ENCODE measurements around the gene FOXN3. TPM values are rescaled to one million over a fixed set of nuclear protein-coding genes. Genes with fewer than 3 reads are reported as not detected.
"Not testable (repeated sequence)": the region's sequence is repeated elsewhere in the genome, so short reads cannot be mapped to it uniquely, and the experiment has no call there.

FOXN3 gene
- total RNA-seq, 2 donors from 2014 or later = 46.8 to 72.6 TPM

DNA sequence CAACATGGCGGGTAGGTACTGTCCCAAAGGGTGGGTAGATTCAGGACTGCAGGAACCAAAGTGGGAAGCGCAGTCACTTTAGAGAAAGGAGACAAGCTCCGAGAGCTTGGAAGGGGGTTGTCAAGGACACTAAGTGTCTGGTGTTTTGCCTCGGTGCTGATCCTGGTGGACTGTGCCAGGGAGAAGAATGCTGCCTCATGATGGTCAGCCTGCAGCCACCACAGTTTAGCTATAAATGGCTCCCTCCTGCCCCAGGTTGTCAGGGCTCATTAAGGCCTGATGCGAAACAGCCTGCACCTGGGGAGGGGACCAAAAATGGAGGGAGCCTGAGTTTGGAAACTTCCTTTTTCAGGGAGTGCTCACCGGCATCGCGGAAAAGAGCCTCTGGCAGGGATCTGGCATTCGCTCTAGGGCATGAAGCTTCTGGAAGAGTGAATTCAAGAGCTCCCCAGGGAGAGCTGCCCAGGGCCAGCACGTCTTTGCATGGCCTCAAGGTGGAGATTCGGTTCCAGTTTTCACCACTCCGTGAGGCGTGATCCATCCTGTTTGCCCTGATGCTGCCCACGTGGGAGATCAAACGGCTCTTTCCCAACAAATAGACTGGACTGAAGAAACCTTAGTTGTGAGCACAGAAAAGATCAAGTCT, 164.0 kb downstream of the FOXN3 start:
- Histone ChIP-seq H3K4me1 (no peaks in the 10 kb centered on the region), H3K27me3 (no peaks in the 10 kb centered on the region), H3K9me3 (no peaks in the 10 kb centered on the region), H3K9ac (ENCODE audit: low read depth in 2 of 2, low read length in 2 of 2) (no peak overlapping the region), H3K27ac (no peak overlapping the region), H3K36me3 (no peaks in the 10 kb centered on the region), H3K4me3 (no peak overlapping the region)
- no peak for DNase-seq
- TF ChIP-seq, protein P1, sequence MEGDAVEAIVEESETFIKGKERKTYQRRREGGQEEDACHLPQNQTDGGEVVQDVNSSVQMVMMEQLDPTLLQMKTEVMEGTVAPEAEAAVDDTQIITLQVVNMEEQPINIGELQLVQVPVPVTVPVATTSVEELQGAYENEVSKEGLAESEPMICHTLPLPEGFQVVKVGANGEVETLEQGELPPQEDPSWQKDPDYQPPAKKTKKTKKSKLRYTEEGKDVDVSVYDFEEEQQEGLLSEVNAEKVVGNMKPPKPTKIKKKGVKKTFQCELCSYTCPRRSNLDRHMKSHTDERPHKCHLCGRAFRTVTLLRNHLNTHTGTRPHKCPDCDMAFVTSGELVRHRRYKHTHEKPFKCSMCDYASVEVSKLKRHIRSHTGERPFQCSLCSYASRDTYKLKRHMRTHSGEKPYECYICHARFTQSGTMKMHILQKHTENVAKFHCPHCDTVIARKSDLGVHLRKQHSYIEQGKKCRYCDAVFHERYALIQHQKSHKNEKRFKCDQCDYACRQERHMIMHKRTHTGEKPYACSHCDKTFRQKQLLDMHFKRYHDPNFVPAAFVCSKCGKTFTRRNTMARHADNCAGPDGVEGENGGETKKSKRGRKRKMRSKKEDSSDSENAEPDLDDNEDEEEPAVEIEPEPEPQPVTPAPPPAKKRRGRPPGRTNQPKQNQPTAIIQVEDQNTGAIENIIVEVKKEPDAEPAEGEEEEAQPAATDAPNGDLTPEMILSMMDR (IDR thresholded peaks at IDR 0.05) = no peak
- intact Hi-C loops (cut with DNase I) = no loop called here

DNA sequence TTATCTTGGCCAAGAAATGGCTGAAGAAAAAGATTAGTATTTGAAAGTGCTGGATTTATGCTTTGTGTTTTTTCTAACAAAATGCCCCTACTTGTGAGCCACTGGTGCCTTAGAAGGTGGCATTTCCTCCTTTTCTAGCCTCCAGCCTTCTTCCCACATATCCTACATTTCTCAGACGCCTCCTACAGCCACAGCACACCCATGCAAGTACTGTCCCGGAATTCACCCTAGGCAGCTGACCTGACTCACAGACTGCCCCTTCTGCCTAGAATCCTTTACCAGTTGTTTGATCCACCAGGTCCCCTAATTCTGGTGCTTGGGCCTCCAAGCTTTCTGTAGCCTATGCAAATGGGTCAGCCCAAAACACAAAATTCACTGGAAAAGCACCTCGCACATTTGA, 166.0 kb downstream of the FOXN3 start:
- no peak for DNase-seq
- Histone ChIP-seq H3K4me3 (no peak overlapping the region), H3K9me3 (no peaks in the 10 kb centered on the region), H3K27ac (no peak overlapping the region), H3K9ac (ENCODE audit: low read depth in 2 of 2, low read length in 2 of 2) (no peak overlapping the region), H3K27me3 (no peaks in the 10 kb centered on the region), H3K4me1 (no peaks in the 10 kb centered on the region), H3K36me3 (no peaks in the 10 kb centered on the region)
- TF ChIP-seq, protein P1 (IDR thresholded peaks at IDR 0.05) = no peak
- intact Hi-C loops (cut with DNase I) = no loop called here

DNA sequence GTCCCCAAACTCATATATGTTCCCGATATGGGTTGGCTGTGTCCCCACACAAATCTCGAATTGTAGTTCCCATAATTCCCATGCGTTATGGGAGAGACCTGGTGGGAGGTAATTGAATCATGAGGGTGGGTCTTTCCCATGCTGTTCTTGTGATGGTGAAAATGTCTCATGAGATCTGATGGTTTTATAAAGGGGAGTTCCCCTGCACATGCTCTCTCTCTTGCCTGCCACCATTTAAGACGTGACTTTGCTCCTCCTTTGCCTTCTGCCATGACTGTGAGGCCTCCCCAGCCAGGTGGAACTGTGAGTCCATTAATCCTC, 166.4 kb downstream of the FOXN3 start:
- intact Hi-C loops (cut with DNase I); H3K9ac ChIP-seq (ENCODE audit: low read depth in 2 of 2, low read length in 2 of 2); DNase-seq; H3K4me3 ChIP-seq; H3K36me3 ChIP-seq; H3K27ac ChIP-seq; H3K4me1 ChIP-seq; H3K9me3 ChIP-seq; H3K27me3 ChIP-seq: not testable (repeated sequence)

DNA sequence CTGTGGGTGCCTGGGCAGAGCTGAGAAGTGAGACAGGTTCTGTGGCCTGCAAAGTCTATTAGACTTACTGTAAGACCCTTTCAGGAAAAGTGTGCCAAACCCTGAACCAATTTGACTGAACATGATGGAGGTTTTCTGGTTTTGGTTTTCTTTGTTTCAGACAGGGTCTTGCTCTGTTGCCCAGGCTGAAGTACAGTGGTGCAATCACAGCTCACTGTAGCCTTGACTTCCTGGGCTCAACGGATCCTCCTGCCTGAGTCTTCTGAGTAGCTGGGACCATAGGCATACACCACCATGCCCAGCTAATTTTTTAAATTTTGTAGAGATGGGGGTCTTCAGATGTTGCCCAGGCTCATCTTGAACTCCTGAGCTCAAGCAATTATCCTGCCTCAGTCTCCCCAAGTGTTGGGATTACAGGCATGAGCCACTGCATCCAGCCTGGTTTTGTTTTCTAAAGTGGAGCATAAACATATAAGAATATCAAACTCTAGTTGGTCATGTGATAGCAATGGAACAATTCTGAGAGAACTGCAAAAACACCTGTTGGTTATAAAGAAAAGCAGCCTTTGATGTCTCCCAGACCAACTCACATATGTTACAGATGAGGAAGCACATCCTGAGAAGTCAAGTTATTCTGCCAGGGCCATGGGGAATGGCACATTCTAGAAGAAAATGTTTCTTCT, 166.9 kb downstream of the FOXN3 start:
- Histone ChIP-seq H3K9me3 (no peaks in the 10 kb centered on the region), H3K27ac (no peak overlapping the region), H3K36me3 (no peaks in the 10 kb centered on the region), H3K4me1 (no peaks in the 10 kb centered on the region), H3K9ac (ENCODE audit: low read depth in 2 of 2, low read length in 2 of 2) (no peak overlapping the region), H3K27me3 (no peaks in the 10 kb centered on the region), H3K4me3 (no peak overlapping the region)
- TF ChIP-seq, protein P1 (IDR thresholded peaks at IDR 0.05) = no peak
- no peak for DNase-seq
- intact Hi-C loops (cut with DNase I) = no loop called here

DNA sequence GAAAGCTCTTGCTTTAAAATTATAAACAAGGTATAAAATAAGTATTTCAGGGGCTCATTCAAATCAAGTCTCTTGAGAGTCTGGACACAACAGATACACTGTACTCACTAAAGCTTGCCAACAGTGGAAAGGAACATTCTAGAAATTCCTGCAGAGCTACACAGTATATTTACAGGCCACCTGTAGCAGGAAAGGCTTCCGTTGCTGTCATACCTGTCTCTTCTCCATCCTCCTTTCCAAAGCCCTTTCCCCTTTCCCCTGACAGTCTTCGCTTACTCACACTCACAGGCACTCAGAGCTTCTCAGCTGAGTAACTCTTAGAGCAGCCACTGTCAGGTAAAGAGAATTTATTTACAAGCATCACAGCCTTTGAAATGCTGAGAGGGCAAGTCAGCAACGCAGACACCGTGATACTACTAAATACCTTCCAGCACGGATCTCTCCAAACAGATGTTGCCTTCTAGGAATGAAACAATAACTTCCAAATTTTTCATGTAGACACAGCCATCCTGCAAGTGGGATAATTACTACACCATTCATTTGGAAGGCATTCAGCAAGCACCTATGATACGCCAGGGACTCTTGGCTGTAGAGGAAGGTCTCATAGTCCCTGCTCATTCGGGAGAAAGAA, 167.9 kb downstream of the FOXN3 start:
- intact Hi-C loops (cut with DNase I) = no loop called here
- Histone ChIP-seq H3K9ac (ENCODE audit: low read depth in 2 of 2, low read length in 2 of 2) (no peak overlapping the region), H3K4me3 (no peak overlapping the region), H3K27ac (no peak overlapping the region), H3K9me3 (no peaks in the 10 kb centered on the region), H3K36me3 (no peaks in the 10 kb centered on the region), H3K27me3 (no peaks in the 10 kb centered on the region), H3K4me1 (no peaks in the 10 kb centered on the region)
- TF ChIP-seq, protein P1 (IDR thresholded peaks at IDR 0.05) = no peak
- DNase-seq = no peak

Measured in colonic mucosa (tissue), 4 donors.